ENCODE measurements around the gene PDCD2L. TPM values are rescaled to one million over a fixed set of nuclear protein-coding genes. Genes with fewer than 3 reads are reported as not detected.

The PDCD2L gene
- total RNA-seq, 1 donor from 2014 or later: 30.0 TPM

DNA sequence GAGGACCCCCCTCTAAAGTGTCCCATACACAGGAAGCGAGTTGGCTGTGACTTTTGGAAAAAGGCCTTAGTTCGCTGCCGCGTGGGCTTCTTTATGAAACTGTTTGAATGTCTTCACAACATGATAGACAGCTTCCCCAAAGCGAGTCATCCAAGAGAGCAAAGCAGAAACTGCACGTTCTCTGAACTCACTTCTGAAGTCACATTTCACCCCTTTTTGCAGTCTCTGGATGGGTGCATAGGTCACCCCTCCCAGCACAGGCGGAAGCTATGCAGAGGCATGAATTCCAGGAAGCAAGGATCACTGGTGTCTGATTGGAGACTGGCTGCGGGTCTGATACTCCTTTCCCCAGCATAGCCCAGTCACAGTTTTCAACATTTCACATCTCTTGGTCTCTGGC, 28.6 kb upstream of the PDCD2L start:
- Histone ChIP-seq H3K36me3 (peaks cover 65 to 69% of the 10 kb centered on the region in 2 donors), H3K4me3 (no peak overlapping the region), H3K27ac (no peak overlapping the region), H3K27me3 (no peaks in the 10 kb centered on the region), H3K9me3 (no peaks in the 10 kb centered on the region), H3K4me1 (no peaks in the 10 kb centered on the region)
- TF ChIP-seq, protein P1, sequence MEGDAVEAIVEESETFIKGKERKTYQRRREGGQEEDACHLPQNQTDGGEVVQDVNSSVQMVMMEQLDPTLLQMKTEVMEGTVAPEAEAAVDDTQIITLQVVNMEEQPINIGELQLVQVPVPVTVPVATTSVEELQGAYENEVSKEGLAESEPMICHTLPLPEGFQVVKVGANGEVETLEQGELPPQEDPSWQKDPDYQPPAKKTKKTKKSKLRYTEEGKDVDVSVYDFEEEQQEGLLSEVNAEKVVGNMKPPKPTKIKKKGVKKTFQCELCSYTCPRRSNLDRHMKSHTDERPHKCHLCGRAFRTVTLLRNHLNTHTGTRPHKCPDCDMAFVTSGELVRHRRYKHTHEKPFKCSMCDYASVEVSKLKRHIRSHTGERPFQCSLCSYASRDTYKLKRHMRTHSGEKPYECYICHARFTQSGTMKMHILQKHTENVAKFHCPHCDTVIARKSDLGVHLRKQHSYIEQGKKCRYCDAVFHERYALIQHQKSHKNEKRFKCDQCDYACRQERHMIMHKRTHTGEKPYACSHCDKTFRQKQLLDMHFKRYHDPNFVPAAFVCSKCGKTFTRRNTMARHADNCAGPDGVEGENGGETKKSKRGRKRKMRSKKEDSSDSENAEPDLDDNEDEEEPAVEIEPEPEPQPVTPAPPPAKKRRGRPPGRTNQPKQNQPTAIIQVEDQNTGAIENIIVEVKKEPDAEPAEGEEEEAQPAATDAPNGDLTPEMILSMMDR (IDR thresholded peaks at IDR 0.05): no peak
- intact Hi-C loops (cut with DNase I): no loop called here
- DNase-seq (ENCODE audit: low spot score in 2 of 2): no peak

DNA sequence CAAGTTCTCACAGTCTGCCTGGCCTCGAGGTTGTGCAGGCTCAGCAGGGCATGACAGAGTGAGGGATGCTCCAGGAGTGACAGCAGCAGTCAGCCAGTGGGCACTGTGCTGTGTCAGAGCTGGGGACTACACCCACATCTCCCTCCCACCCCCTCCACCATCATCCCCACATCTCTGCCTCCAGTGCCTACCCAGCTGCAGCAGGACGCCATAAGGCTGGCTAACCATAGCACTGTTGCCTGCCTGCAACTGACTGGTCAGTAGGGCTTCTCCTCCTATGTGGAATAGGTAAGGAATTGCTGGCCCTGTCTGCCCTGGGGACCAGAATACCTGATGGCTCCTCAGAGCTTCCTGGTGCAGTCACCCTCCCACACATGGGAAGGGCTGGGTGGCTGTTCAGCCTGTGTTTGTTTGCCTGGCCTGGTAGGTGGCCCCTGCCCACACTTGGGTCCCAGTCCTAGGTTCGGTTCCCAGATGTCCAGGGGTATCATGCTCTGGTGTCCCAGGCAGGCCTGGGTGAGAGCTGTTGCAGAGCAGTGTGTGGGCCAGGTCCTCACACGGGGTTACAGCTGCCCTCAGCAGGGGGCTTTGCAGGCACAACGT, 23.5 kb upstream of the PDCD2L start:
- intact Hi-C loops (cut with DNase I): no loop called here
- DNase-seq (ENCODE audit: low spot score in 2 of 2): no peak
- Histone ChIP-seq H3K27me3 (no peaks in the 10 kb centered on the region), H3K27ac (no peak overlapping the region), H3K36me3 (peaks cover 80 to 86% of the 10 kb centered on the region in 2 donors), H3K4me3 (no peak overlapping the region), H3K4me1 (no peaks in the 10 kb centered on the region), H3K9me3 (no peaks in the 10 kb centered on the region)
- TF ChIP-seq, protein P1 (IDR thresholded peaks at IDR 0.05): no peak

DNA sequence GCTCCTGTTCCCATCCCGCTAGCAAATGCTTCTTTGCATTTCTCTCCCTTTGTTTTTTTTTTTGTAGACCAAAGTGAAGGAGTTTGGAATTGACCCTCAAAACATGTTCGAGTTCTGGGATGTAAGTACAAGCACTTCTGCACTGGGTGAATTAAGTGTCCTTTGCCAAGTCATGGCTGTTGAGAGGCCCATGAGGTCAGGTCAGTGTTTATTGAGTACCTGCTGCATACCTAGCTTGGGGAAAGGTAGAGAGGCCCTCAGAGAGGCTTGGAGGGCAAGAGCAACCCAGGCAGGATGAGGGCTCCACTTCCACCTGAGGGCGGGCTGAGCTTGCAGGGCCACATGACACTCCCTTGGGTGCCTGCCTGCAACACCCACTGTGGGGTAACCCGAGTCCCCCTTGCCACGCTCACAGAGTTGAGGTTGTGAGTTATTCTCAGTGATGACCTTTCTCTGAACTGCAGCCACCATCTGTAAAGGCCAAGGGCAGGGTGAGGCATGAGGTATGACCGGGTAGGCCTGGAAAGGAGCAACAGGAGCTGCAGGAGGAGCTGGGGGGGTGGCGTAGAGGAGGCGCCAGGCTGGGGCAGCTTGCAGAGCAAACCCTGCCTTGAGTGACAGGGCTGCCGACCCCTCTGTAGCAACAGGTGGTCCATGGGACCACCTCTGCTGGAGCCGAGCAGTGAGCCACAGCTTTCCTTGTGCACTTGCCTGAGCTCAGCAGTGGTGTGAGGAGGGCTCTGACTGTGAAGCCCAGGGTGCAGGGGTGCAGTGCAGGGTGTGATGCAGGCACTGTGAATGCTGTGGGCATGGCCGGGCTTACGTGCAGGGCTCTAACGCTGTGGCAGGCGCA, 22.6 kb upstream of the PDCD2L start:
- no peak overlapping the region for H3K27ac ChIP-seq
- no peak for DNase-seq (ENCODE audit: low spot score in 2 of 2)
- no peak overlapping the region for H3K4me3 ChIP-seq
- intact Hi-C loops (cut with DNase I): no loop called here
- peaks cover 78 to 81% of the 10 kb centered on the region in 2 donors for H3K36me3 ChIP-seq
- H3K9me3 ChIP-seq: no peaks in the 10 kb centered on the region
- no peaks in the 10 kb centered on the region for H3K4me1 ChIP-seq
- TF ChIP-seq, protein P1 (IDR thresholded peaks at IDR 0.05): no peak
- no peaks in the 10 kb centered on the region for H3K27me3 ChIP-seq

DNA sequence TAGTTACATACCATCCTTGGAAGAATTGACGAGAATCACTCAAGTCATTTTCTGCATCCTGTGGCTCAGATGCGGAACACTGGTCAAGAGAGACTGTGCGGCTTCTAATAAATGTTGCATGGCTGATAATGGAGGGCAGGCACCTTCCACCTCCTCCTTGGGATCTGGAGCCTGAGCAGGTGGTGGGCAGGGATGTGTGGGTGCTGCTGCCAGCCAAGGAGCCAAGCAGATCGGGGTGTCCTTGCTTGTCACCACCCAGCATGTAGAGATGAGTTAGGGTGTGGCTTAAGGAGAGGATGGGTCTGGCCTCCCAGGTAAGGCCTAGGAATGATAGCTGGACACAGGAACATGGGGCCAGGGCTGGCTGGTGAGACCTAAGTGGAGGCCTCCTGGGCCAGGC, 21.7 kb upstream of the PDCD2L start:
- H3K4me3 ChIP-seq: no peak overlapping the region
- H3K36me3 ChIP-seq: peaks cover 79 to 83% of the 10 kb centered on the region in 2 donors
- no peaks in the 10 kb centered on the region for H3K4me1 ChIP-seq
- TF ChIP-seq, protein P1 (IDR thresholded peaks at IDR 0.05): no peak
- no peak overlapping the region for H3K27ac ChIP-seq
- no peaks in the 10 kb centered on the region for H3K9me3 ChIP-seq
- intact Hi-C loops (cut with DNase I): no loop called here
- no peaks in the 10 kb centered on the region for H3K27me3 ChIP-seq
- DNase-seq (ENCODE audit: low spot score in 2 of 2): no peak

DNA sequence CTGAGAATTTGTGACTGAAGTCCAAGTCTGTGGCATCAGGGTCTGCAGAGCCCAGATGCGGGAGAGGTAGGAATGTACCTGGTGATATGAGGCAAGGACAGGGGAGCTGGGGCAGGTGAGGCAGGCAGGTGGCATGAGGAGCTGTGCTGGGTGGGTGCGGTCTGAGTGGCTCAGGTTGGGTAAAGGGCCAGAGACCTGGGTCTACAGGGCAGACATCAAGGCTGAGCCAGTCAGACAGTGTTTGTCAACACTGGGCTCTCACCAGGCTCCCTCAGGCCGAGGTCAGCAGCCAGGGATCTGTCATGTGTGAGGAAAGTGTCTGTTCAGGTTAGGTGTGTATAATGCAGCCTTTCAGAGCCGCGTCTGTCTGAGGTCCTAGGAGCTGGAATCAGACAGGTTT, 20.6 kb upstream of the PDCD2L start:
- DNase-seq (ENCODE audit: low spot score in 2 of 2): no peak
- Histone ChIP-seq H3K27ac (no peak overlapping the region), H3K4me1 (no peaks in the 10 kb centered on the region), H3K9me3 (no peaks in the 10 kb centered on the region), H3K27me3 (no peaks in the 10 kb centered on the region), H3K36me3 (peaks cover 69 to 82% of the 10 kb centered on the region in 2 donors), H3K4me3 (no peak overlapping the region)
- intact Hi-C loops (cut with DNase I): no loop called here
- TF ChIP-seq, protein P1 (IDR thresholded peaks at IDR 0.05): no peak

All from ascending aorta (tissue), 2 donors.